H1 (cell line): ENCODE results near the gene SRSF7. TPM values are rescaled to one million over a fixed set of nuclear protein-coding genes. Genes with fewer than 3 reads are reported as not detected.

Experiments used
- CTCF ChIA-PET: fragments of 300-600 bp; sonication (Branson Sonifier 250); formaldehyde crosslinking; loops from one replicate; lab custom pipeline; 2021; ENCODE audit not compliant: partially characterized antibody; lab: Charles Lee
- POLR2A ChIA-PET: fragments of 300-600 bp; sonication (Branson Sonifier 250); formaldehyde crosslinking; loops from one replicate; lab custom pipeline; 2021; ENCODE audit warnings: inconsistent platforms; ENCODE audit not compliant: partially characterized antibody; lab: Charles Lee
- DNase-seq, 2 experiments: peaks; one replicate each; pipeline versions ENCODE4 v3.0.0 to v3.0.0-alpha.2; 2010 to 2022; ENCODE audit warnings: low spot score in 2 of 2, low read depth in 1 of 2, mixed read lengths in 1 of 2
- FAIRE-seq: peaks from 2 replicates; lab custom pipeline; 2011; peaks lifted over from hg19 to GRCh38; lab: Jason Lieb, UNC
- H2AFZ ChIP-seq: 2 replicates; pipeline ENCODE4 v1.8.1; 2012; ENCODE audit warnings: low read length, inconsistent platforms
- H2AK5ac ChIP-seq: 2 replicates; pipeline ENCODE4 v1.6.1; 2013; ENCODE audit warnings: low read depth, low read length
- H2BK120ac ChIP-seq: replicated peaks from 2 replicates; pipeline ENCODE3; 2013; ENCODE audit warnings: low read depth, low read length, inconsistent platforms
- H2BK12ac ChIP-seq: 2 replicates; pipeline ENCODE4 v1.6.1; 2013; ENCODE audit warnings: low read depth, low read length
- H2BK15ac ChIP-seq: 2 replicates; pipeline ENCODE4 v1.6.1; 2013; ENCODE audit warnings: low read length
- H2BK20ac ChIP-seq: 2 replicates; pipeline ENCODE4 v1.6.1; 2013; ENCODE audit warnings: low read length
- H2BK5ac ChIP-seq: 2 replicates; pipeline ENCODE4 v1.6.1; 2013; ENCODE audit warnings: low read depth, low read length
- H3K14ac ChIP-seq: 2 replicates; pipeline ENCODE4 v1.6.1; 2013; ENCODE audit warnings: inconsistent platforms; ENCODE audit not compliant: insufficient read length
- H3K18ac ChIP-seq: 2 replicates; pipeline ENCODE4 v1.6.1; 2013; ENCODE audit warnings: low read length; ENCODE audit errors: extremely low read depth
- H3K23ac ChIP-seq: 2 replicates; pipeline ENCODE4 v1.6.1; 2013; ENCODE audit warnings: inconsistent platforms; ENCODE audit not compliant: insufficient read length
- H3K23me2 ChIP-seq: 2 replicates; pipeline ENCODE4 v1.6.1; 2013; ENCODE audit warnings: low read depth, low read length
- H3K27ac ChIP-seq: 2 replicates; pipeline ENCODE4 v1.6.1; 2011; ENCODE audit warnings: low read depth, low read length, inconsistent platforms
- H3K27me3 ChIP-seq, 4 experiments: replicated peaks in 1 of 4; 1 replicate in 1 of 4; 2 replicates in 3 of 4; pipeline versions ENCODE4 v1.6.1 to v1.8.1; 2011 to 2013; ENCODE audit warnings: low read length in 3 of 4, mild to moderate bottlenecking in 3 of 4, inconsistent platforms in 2 of 4, mixed read lengths in 2 of 4, moderate library complexity in 1 of 4; ENCODE audit not compliant: control insufficient read depth in 3 of 4, insufficient read depth in 3 of 4; ENCODE audit errors: extremely low read depth in 1 of 4
- H3K36me3 ChIP-seq, 4 experiments: 2 replicates each; pipeline versions ENCODE4 v1.6.1 to v1.8.1; 2011 to 2013; ENCODE audit warnings: mild to moderate bottlenecking in 4 of 4, low read length in 3 of 4, moderate library complexity in 2 of 4, control low read depth in 1 of 4, inconsistent platforms in 1 of 4; ENCODE audit not compliant: insufficient read depth in 4 of 4, control insufficient read depth in 2 of 4
- H3K4ac ChIP-seq: replicated peaks from 2 replicates; pipeline ENCODE3; 2013; ENCODE audit warnings: low read length, low read depth, mixed read lengths, inconsistent platforms; ENCODE audit not compliant: insufficient read length
- H3K4me1 ChIP-seq, 4 experiments: replicated peaks in 1 of 4; 1 replicate in 1 of 4; 2 replicates in 3 of 4; pipeline versions ENCODE4 v1.6.1 to v1.8.1; 2011 to 2013; ENCODE audit warnings: low read length in 3 of 4, inconsistent platforms in 2 of 4, mixed read lengths in 1 of 4; ENCODE audit not compliant: insufficient read depth in 4 of 4, control insufficient read depth in 3 of 4
- H3K4me2 ChIP-seq, 2 experiments: 2 replicates each; pipeline versions ENCODE4 v1.6.1 to v1.8.1; 2011 to 2013; ENCODE audit warnings: low read depth in 2 of 2, low read length in 2 of 2, control low read depth in 1 of 2, inconsistent platforms in 1 of 2, mild to moderate bottlenecking in 1 of 2; ENCODE audit not compliant: insufficient read depth in 1 of 2
- H3K4me3 ChIP-seq, 4 experiments: fragments of 200-600, 300-600 bp in 1 of 4; sonication (generic), shearing (Covaris generic), sonication (Bioruptor Twin) in 1 of 4; 2 replicates each; pipeline versions ENCODE4 v1.5.1 to v1.8.1; 2011 to 2016; ENCODE audit warnings: low read length in 4 of 4, low read depth in 3 of 4, control low read depth in 2 of 4, inconsistent platforms in 2 of 4, mild to moderate bottlenecking in 2 of 4, mixed read lengths in 1 of 4, moderate library complexity in 1 of 4; ENCODE audit not compliant: insufficient read depth in 2 of 4; ENCODE audit errors: extremely low read depth in 1 of 4
- H3K56ac ChIP-seq: replicated peaks from 2 replicates; pipeline ENCODE3; 2013; ENCODE audit warnings: low read depth, mild to moderate bottlenecking, mixed read lengths, low read length, inconsistent platforms; ENCODE audit not compliant: insufficient read length
- H3K79me1 ChIP-seq: 2 replicates; pipeline ENCODE4 v1.6.1; 2013; ENCODE audit warnings: low read depth, low read length, control low read depth
- H3K79me2 ChIP-seq, 2 experiments: 2 replicates each; pipeline versions ENCODE4 v1.6.1 to v1.8.1; 2012 to 2013; ENCODE audit warnings: low read length in 2 of 2, mild to moderate bottlenecking in 2 of 2, inconsistent platforms in 1 of 2; ENCODE audit not compliant: insufficient read depth in 2 of 2, control insufficient read depth in 1 of 2
- H3K9ac ChIP-seq, 4 experiments: replicated peaks in 1 of 4; 1 replicate in 1 of 4; 2 replicates in 3 of 4; pipeline versions ENCODE4 v1.6.1 to v1.8.1; 2011 to 2013; ENCODE audit warnings: low read depth in 3 of 4, low read length in 3 of 4, control low read depth in 2 of 4, mild to moderate bottlenecking in 2 of 4, moderate library complexity in 2 of 4, inconsistent platforms in 1 of 4; ENCODE audit errors: extremely low read depth in 1 of 4
- H3K9me3 ChIP-seq, 2 experiments: 2 replicates each; pipeline versions ENCODE4 v1.6.1 to v1.8.1; 2012 to 2013; ENCODE audit warnings: mild to moderate bottlenecking in 2 of 2, moderate library complexity in 2 of 2, control low read depth in 1 of 2, inconsistent platforms in 1 of 2, low read depth in 1 of 2, low read length in 1 of 2, mixed read lengths in 1 of 2; ENCODE audit not compliant: insufficient read depth in 2 of 2
- H4K20me1 ChIP-seq, 2 experiments: replicated peaks in 1 of 2; 2 replicates each; pipeline versions ENCODE3 to v1.8.1; 2011 to 2013; ENCODE audit warnings: inconsistent platforms in 2 of 2, low read length in 2 of 2, mild to moderate bottlenecking in 1 of 2; ENCODE audit not compliant: insufficient read depth in 2 of 2, control insufficient read depth in 1 of 2
- H4K5ac ChIP-seq: 2 replicates; pipeline ENCODE4 v1.6.1; 2013; ENCODE audit warnings: low read length, low read depth, mixed read lengths, inconsistent platforms; ENCODE audit not compliant: insufficient read length
- H4K8ac ChIP-seq: 2 replicates; pipeline ENCODE4 v1.8.0; 2013; ENCODE audit warnings: mild to moderate bottlenecking, moderate library complexity, low read length, inconsistent platforms; ENCODE audit not compliant: insufficient read depth; ENCODE audit errors: extremely low read depth
- H4K91ac ChIP-seq: replicated peaks from 2 replicates; pipeline ENCODE3; 2013; ENCODE audit warnings: low read length, mixed read lengths, inconsistent platforms; ENCODE audit not compliant: insufficient read length
- ASH2L ChIP-seq: fragments of 200-600, 300-600 bp; sonication (generic); IDR thresholded peaks from one replicate; pipeline ENCODE4 v1.7.1; 2017; ENCODE audit warnings: low read length
- ATF2 ChIP-seq: IDR thresholded peaks from 2 replicates; pipeline ENCODE4 v1.6.1; 2012; ENCODE audit warnings: low read length, inconsistent platforms
- BACH1 ChIP-seq: IDR thresholded peaks from 2 replicates; pipeline ENCODE4 v1.6.1; 2012; ENCODE audit warnings: low read length, improper control_type of control experiment
- BRCA1 ChIP-seq: IDR thresholded peaks from 2 replicates; pipeline ENCODE4 v1.6.1; 2012; ENCODE audit warnings: low read depth, low read length, improper control_type of control experiment
- CBX8 ChIP-seq: fragments of 300-800, 300-1000 bp; sonication (generic); IDR thresholded peaks from 2 replicates; pipeline ENCODE4 v1.7.1; 2016; ENCODE audit warnings: low read depth, low read length, borderline replicate concordance
- EGR1 ChIP-seq: IDR thresholded peaks from 2 replicates; pipeline ENCODE4 v1.6.1; 2011; ENCODE audit warnings: low read depth, low read length, borderline replicate concordance
- FOSL1 ChIP-seq: IDR thresholded peaks from 2 replicates; pipeline ENCODE4 v1.6.1; 2011; ENCODE audit warnings: mild to moderate bottlenecking, low read depth, low read length, moderate library complexity; ENCODE audit not compliant: insufficient read depth
- KDM1A ChIP-seq: fragments of 200-600, 300-600 bp; sonication (generic); IDR thresholded peaks from 2 replicates; pipeline ENCODE4 v1.7.1; 2016; ENCODE audit warnings: mild to moderate bottlenecking, low read length, borderline replicate concordance
- RBBP5 ChIP-seq: IDR thresholded peaks from 2 replicates; pipeline ENCODE4 v1.7.1; 2012; ENCODE audit warnings: low read depth, mild to moderate bottlenecking, inconsistent platforms, low read length, moderate library complexity, borderline replicate concordance
- RFX5 ChIP-seq: IDR thresholded peaks from 2 replicates; pipeline ENCODE4 v1.6.1; 2011; ENCODE audit warnings: low read depth, low read length, improper control_type of control experiment, borderline replicate concordance
- RXRA ChIP-seq: IDR thresholded peaks from 2 replicates; pipeline ENCODE4 v1.6.1; 2011; ENCODE audit warnings: low read depth, mild to moderate bottlenecking, low read length, moderate library complexity; ENCODE audit not compliant: insufficient read depth
- ZNF274 ChIP-seq: IDR thresholded peaks from 2 replicates; pipeline ENCODE4 v1.7.0; 2012; ENCODE audit warnings: low read length, borderline replicate concordance; ENCODE audit errors: extremely low read depth
- polyA plus RNA-seq, 7 experiments: library from polyadenylated mRNA; depleted of rRNA in 3 of 7; stranded (reverse) in 5 of 7; unstranded in 2 of 7; fragments of >200 nt in 5 of 7; fragments of 200-250 nt in 2 of 7; gene quantifications; 1 replicate in 5 of 7; 2 replicates in 1 of 7; 4 replicates in 1 of 7; pipeline versions ENCODE4 v1.2.1 to v1.2.3, GENCODE V29; 2011 to 2013; ENCODE audit warnings: missing spikeins in 2 of 7, mixed read lengths in 2 of 7
- total RNA-seq: library from RNA; stranded (reverse); fragmentation: NEBNext Ultra II Directional; extraction: Animal tissue kit (Norgen Biotek cat#: 25700); gene quantifications from 2 replicates; pipeline ENCODE4 v1.2.1, GENCODE V29; 2021

SRSF7 gene
- total and polyA plus RNA-seq, 2 of the 8 experiments (the other 6 are each of a cell fraction or from before 2014, with no cell fraction given), result 370 to 415 TPM

GRCh38 chr2:38700881-38701458 lies 50.2 kb downstream of the SRSF7 start:
- Histone ChIP-seq H3K56ac (no peak overlapping the region), H3K36me3 (no peaks in the 10 kb centered on the region), H3K4me1 (no peaks in the 10 kb centered on the region), H3K23me2 (no peaks in the 10 kb centered on the region), H3K14ac (no peak overlapping the region), H4K8ac (no peak overlapping the region), H2AK5ac (no peak overlapping the region), H4K5ac (no peak overlapping the region), H2BK15ac (no peak overlapping the region), H3K23ac (no peak overlapping the region), H4K20me1 (no peaks in the 10 kb centered on the region), H3K27ac (no peak overlapping the region), H3K9me3 (no peaks in the 10 kb centered on the region), H2BK12ac (no peak overlapping the region), H4K91ac (no peak overlapping the region), H2BK120ac (no peak overlapping the region), H2BK5ac (no peak overlapping the region), H3K18ac (no peak overlapping the region), H3K79me1 (no peaks in the 10 kb centered on the region), H3K4me2 (no peak overlapping the region), H3K4ac (no peak overlapping the region), H3K79me2 (no peaks in the 10 kb centered on the region), H3K4me3 (no peak overlapping the region), H2BK20ac (no peak overlapping the region), H2AFZ (no peak overlapping the region), H3K27me3 (no peaks in the 10 kb centered on the region), H3K9ac (no peak overlapping the region)
- DNase-seq, result no peak
- POLR2A ChIA-PET, result no interaction called here
- TF ChIP-seq RFX5 (no peak), FOSL1 (no peak), BACH1 (no peak), CBX8 (no peak), EGR1 (no peak), KDM1A (no peak), ATF2 (no peak), ZNF274 (no peak), RBBP5 (no peak), ASH2L (no peak), RXRA (no peak), BRCA1 (no peak)
- CTCF ChIA-PET, result interaction anchor here (1.0 kb wide), 1 partner anchor 33 kb away, joined by 4 read pairs; no protein-coding TSS in a partner anchor
- FAIRE-seq, result no peak
